Measurements from ENCODE around the gene ARSA. TPM values are rescaled to one million over a fixed set of nuclear protein-coding genes. Genes with fewer than 3 reads are reported as not detected.

Gene ARSA
- total and polyA plus RNA-seq, 2 of the 13 experiments (the other 11 are each of a cell fraction or from before 2014, with no cell fraction given): 9.0 to 11.5 TPM

- no peak for TF ChIP-seq MAFK (conservative IDR thresholded peaks at IDR 0.05 in 1 of 2, IDR thresholded peaks at IDR 0.05 in 1 of 2; ENCODE audit: low read length in 2 of 2)
- TF ChIP-seq, protein P1, sequence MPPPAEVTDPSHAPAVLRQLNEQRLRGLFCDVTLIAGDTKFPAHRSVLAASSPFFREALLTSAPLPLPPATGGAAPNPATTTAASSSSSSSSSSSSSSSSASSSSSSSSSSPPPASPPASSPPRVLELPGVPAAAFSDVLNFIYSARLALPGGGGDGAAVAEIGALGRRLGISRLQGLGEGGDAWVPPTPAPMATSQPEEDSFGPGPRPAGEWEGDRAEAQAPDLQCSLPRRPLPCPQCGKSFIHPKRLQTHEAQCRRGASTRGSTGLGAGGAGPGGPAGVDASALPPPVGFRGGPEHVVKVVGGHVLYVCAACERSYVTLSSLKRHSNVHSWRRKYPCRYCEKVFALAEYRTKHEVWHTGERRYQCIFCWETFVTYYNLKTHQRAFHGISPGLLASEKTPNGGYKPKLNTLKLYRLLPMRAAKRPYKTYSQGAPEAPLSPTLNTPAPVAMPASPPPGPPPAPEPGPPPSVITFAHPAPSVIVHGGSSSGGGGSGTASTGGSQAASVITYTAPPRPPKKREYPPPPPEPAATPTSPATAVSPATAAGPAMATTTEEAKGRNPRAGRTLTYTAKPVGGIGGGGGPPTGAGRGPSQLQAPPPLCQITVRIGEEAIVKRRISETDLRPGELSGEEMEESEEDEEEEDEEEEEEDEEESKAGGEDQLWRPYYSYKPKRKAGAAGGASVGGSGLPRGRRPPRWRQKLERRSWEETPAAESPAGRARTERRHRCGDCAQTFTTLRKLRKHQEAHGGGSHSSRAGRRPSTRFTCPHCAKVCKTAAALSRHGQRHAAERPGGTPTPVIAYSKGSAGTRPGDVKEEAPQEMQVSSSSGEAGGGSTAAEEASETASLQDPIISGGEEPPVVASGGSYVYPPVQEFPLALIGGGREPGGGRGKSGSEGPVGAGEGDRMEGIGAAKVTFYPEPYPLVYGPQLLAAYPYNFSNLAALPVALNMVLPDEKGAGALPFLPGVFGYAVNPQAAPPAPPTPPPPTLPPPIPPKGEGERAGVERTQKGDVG (CRISPR knock-in tag; IDR thresholded peaks at IDR 0.05; ENCODE audit: borderline replicate concordance): no peak
- TF ChIP-seq ZNF558 (CRISPR knock-in tag; IDR thresholded peaks at IDR 0.05; ENCODE audit: borderline replicate concordance): no peak
- TF ChIP-seq, protein P2, sequence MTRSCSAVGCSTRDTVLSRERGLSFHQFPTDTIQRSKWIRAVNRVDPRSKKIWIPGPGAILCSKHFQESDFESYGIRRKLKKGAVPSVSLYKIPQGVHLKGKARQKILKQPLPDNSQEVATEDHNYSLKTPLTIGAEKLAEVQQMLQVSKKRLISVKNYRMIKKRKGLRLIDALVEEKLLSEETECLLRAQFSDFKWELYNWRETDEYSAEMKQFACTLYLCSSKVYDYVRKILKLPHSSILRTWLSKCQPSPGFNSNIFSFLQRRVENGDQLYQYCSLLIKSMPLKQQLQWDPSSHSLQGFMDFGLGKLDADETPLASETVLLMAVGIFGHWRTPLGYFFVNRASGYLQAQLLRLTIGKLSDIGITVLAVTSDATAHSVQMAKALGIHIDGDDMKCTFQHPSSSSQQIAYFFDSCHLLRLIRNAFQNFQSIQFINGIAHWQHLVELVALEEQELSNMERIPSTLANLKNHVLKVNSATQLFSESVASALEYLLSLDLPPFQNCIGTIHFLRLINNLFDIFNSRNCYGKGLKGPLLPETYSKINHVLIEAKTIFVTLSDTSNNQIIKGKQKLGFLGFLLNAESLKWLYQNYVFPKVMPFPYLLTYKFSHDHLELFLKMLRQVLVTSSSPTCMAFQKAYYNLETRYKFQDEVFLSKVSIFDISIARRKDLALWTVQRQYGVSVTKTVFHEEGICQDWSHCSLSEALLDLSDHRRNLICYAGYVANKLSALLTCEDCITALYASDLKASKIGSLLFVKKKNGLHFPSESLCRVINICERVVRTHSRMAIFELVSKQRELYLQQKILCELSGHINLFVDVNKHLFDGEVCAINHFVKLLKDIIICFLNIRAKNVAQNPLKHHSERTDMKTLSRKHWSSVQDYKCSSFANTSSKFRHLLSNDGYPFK (CRISPR knock-in tag; IDR thresholded peaks at IDR 0.05; ENCODE audit: borderline replicate concordance): 0 out of 2 replicates have a peak, but pooled peaks have one; percentile 12
- no peak for TF ChIP-seq GLI4 (CRISPR knock-in tag; IDR thresholded peaks at IDR 0.05; ENCODE audit: borderline replicate concordance)
- peak; percentile 18; the same call in 1 of the 2 replicates for TF ChIP-seq HOXA3 (CRISPR knock-in tag; IDR thresholded peaks at IDR 0.05)
- no peak; the same call in 1 of the 2 replicates for TF ChIP-seq HDAC2 (CRISPR knock-in tag; IDR thresholded peaks at IDR 0.05)
- TF ChIP-seq SNAPC2 (CRISPR knock-in tag; IDR thresholded peaks at IDR 0.05): no peak
- no peak for TF ChIP-seq SMAD3 (CRISPR knock-in tag; IDR thresholded peaks at IDR 0.05)
- TF ChIP-seq ZNF136 (CRISPR knock-in tag; IDR thresholded peaks at IDR 0.05; ENCODE audit: low read depth): no peak
- no peak for TF ChIP-seq TOPORS (CRISPR knock-in tag; IDR thresholded peaks at IDR 0.05)
- no peak for TF ChIP-seq ZNF639 (CRISPR knock-in tag; conservative IDR thresholded peaks at IDR 0.05)
- no peak for TF ChIP-seq SOX13 (IDR thresholded peaks at IDR 0.05)
- TF ChIP-seq SOX13 (CRISPR knock-in tag; conservative IDR thresholded peaks at IDR 0.05 in 1 of 2, IDR thresholded peaks at IDR 0.05 in 1 of 2): no peak
- TF ChIP-seq ZNF577 (CRISPR knock-in tag; IDR thresholded peaks at IDR 0.05; ENCODE audit: borderline replicate concordance, low read depth): no peak
- no peak; the same call in 1 of the 2 replicates for TF ChIP-seq ZNF350 (CRISPR knock-in tag; IDR thresholded peaks at IDR 0.05; ENCODE audit: borderline replicate concordance, low read depth)
- TF ChIP-seq PITX1 (CRISPR knock-in tag; IDR thresholded peaks at IDR 0.05): 0 out of 2 replicates have a peak, but pooled peaks have one; percentile 43
- TF ChIP-seq, protein P3, sequence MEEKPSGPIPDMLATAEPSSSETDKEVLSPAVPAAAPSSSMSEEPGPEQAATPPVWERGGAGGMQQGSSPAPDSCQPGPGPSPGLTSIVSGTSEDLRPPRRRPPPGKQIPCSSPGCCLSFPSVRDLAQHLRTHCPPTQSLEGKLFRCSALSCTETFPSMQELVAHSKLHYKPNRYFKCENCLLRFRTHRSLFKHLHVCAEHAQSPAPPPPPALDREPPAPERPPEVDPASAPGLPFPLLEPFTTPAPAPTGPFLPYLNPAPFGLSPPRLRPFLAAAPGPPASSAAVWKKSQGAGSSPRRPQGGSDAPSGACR (CRISPR knock-in tag; IDR thresholded peaks at IDR 0.05): peak; percentile 75; the same call in 1 of the 2 replicates
Observed at GRCh38 chr22:50620593-50621355, 7.2 kb downstream of the ARSA start (continued).

Measured in HepG2 (cell line).